Measurements from ENCODE around the gene LY6G6F. TPM values are rescaled to one million over a fixed set of nuclear protein-coding genes. Genes with fewer than 3 reads are reported as not detected.
A peak's percentile ranks its signal among the peaks of the same experiment; 100 is the strongest.

Gene LY6G6F
- total and polyA plus RNA-seq, 4 donors, result not detected

DNA sequence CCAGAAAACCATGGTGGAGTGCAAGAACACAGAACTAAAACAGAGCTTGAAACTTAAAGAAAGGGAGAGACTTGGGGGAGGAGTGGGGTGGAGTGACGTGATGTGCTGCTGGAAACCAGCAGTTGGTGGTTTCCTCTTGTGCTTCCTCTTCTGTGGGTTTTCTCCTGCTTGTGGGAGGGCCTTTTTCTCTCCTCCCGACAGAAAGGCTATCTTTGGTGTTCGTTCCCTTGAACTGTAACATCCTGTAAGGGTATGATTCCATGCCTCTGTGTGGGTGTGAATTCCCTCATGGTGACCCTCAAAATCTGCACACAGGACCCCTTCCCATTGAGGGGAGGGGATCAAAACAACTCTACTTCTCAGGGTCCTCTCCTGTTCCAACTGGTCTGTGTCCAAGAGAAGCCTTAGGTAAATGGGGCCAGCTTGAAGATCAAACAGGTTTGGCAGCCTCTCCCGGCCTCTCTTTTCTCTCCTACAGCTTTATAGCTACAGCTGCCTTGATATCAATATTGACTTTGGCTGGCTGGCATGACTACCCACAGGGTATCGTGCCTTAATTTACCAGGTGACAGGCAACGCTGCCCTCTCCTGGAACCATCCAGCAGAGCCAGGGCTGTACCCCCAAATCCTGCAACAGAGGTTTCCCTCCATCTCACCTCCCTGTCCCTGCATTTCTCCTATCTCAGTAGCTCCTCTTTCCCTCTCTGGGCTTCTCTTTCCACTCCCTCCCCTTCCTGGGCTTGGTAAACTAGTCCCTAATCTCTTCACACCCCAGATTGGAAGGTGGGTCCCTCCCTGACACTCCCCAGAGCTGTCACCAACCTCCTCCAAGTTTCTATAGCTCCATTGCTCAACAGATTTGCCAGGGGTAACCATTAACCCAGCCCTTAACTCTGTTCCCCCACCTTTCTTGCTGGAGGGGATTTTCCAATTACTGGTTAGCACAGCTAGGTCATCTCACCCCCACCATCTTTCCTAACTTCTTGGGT, 31.6 kb downstream of the LY6G6F start:
- Histone ChIP-seq H3K27me3 (ENCODE audit: control insufficient read depth in 1 of 2, insufficient read depth in 2 of 2, low read length in 1 of 2) (no peaks in the 10 kb centered on the region), H3K4me3 (ENCODE audit: low read length in 2 of 2) (no peak overlapping the region), H3K27ac (ENCODE audit: low read depth in 1 of 2, low read length in 2 of 2) (no peak overlapping the region), H3K36me3 (ENCODE audit: control insufficient read depth in 1 of 2, insufficient read depth in 2 of 2, low read length in 1 of 2) (peaks cover 2% of the 10 kb centered on the region in 2 donors), H3K4me1 (ENCODE audit: control insufficient read depth in 1 of 2, insufficient read depth in 2 of 2, low read length in 2 of 2) (no peaks in the 10 kb centered on the region), H3K9me3 (ENCODE audit: control insufficient read depth, low read length) (no peaks in the 10 kb centered on the region)
- ATAC-seq (ENCODE audit: low FRiP score), result no peak
- WGBS, 2 donors, result 21 to 22% methylated on average over 6 of the region's 6 CpGs
- intact Hi-C loops (cut with DNase I), result loop anchor here (5.0 kb wide), 2 partner anchors 54 to 59 kb away; partner anchors contain the start of gene VARS1 (in 1 of the 2)
- DNase-seq, result peak in 1 of 2 donors; percentile 79

- no peaks in the 10 kb centered on the region for H3K27me3 ChIP-seq (ENCODE audit: control insufficient read depth in 1 of 2, insufficient read depth in 2 of 2, low read length in 1 of 2)
- no peak within 1 kb of the TSS for H3K27ac ChIP-seq (ENCODE audit: low read depth in 1 of 2, low read length in 2 of 2)
- DNase-seq (peak; percentile 99), ATAC-seq (ENCODE audit: low FRiP score) (peak; percentile 95)
- 0% methylated on average over 58 of the region's 58 CpGs for WGBS, 2 donors
- intact Hi-C loops (cut with DNase I), result loop anchor here (5.0 kb wide), 2 partner anchors 52 to 57 kb away; partner anchors contain the start of gene VARS1 (in 1 of the 2)
- H3K36me3 ChIP-seq (ENCODE audit: control insufficient read depth in 1 of 2, insufficient read depth in 2 of 2, low read length in 1 of 2), result no peaks in the 10 kb centered on the region
- no peaks in the 10 kb centered on the region for H3K4me1 ChIP-seq (ENCODE audit: control insufficient read depth in 1 of 2, insufficient read depth in 2 of 2, low read length in 2 of 2)
- H3K4me3 ChIP-seq (ENCODE audit: low read length in 2 of 2), result peak within 1 kb of the TSS; percentile 44 to 54
- H3K9me3 ChIP-seq (ENCODE audit: control insufficient read depth, low read length), result no peaks in the 10 kb centered on the region
Measured at GRCh38 chr6:31739639-31740396, 33.2 kb downstream of the LY6G6F start, which contains the start of gene MSH5. Gene MSH5, plus strand, starts transcription at chr6:31740005. Its CDS starts 462 bp downstream, at chr6:31740467.

GRCh38 chr6:31740397-31741223, 33.9 kb downstream of the LY6G6F start:
- 17 to 20% methylated on average over 29 of the region's 29 CpGs for WGBS, 2 donors
- peak in 1 of 2 donors; percentile 74 for DNase-seq
- H3K4me1 ChIP-seq (ENCODE audit: control insufficient read depth in 1 of 2, insufficient read depth in 2 of 2, low read length in 2 of 2), result no peaks in the 10 kb centered on the region
- no peaks in the 10 kb centered on the region for H3K9me3 ChIP-seq (ENCODE audit: control insufficient read depth, low read length)
- H3K27ac ChIP-seq (ENCODE audit: low read depth in 1 of 2, low read length in 2 of 2), result no peak overlapping the region
- H3K4me3 ChIP-seq (ENCODE audit: low read length in 2 of 2), result peak overlapping the region; percentile 44 to 54
- H3K36me3 ChIP-seq (ENCODE audit: control insufficient read depth in 1 of 2, insufficient read depth in 2 of 2, low read length in 1 of 2), result no peaks in the 10 kb centered on the region
- no peaks in the 10 kb centered on the region for H3K27me3 ChIP-seq (ENCODE audit: control insufficient read depth in 1 of 2, insufficient read depth in 2 of 2, low read length in 1 of 2)
- no peak for ATAC-seq (ENCODE audit: low FRiP score)
- intact Hi-C loops (cut with DNase I), result no loop called here

DNA sequence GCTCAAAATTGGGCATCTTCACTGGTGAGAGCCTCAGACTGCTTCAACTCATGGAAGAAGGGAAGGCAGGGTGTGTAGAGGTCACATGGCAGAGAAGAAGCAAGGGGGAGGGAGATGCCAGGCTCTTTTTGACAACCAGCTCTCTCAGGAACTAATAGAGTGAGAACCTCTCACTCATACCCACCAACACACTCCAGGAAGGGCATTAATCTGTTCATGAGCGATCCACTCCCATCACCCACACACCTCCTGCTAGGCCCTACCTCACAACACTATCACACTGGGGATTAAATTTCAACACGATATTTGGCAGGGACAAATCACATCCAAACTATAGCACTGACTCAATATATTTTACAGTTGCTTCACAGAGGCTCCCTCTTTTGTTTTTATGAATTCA, 35.1 kb downstream of the LY6G6F start:
- H3K36me3 ChIP-seq (ENCODE audit: control insufficient read depth in 1 of 2, insufficient read depth in 2 of 2, low read length in 1 of 2), result no peaks in the 10 kb centered on the region
- 87 to 89% methylated on average over 2 of the region's 2 CpGs for WGBS, 2 donors
- H3K27ac ChIP-seq (ENCODE audit: low read depth in 1 of 2, low read length in 2 of 2), result no peak overlapping the region
- ATAC-seq (ENCODE audit: low FRiP score) (no peak), DNase-seq (no peak)
- no peaks in the 10 kb centered on the region for H3K9me3 ChIP-seq (ENCODE audit: control insufficient read depth, low read length)
- intact Hi-C loops (cut with DNase I), result no loop called here
- H3K4me1 ChIP-seq (ENCODE audit: control insufficient read depth in 1 of 2, insufficient read depth in 2 of 2, low read length in 2 of 2), result no peaks in the 10 kb centered on the region
- no peaks in the 10 kb centered on the region for H3K27me3 ChIP-seq (ENCODE audit: control insufficient read depth in 1 of 2, insufficient read depth in 2 of 2, low read length in 1 of 2)
- H3K4me3 ChIP-seq (ENCODE audit: low read length in 2 of 2), result no peak overlapping the region

DNA sequence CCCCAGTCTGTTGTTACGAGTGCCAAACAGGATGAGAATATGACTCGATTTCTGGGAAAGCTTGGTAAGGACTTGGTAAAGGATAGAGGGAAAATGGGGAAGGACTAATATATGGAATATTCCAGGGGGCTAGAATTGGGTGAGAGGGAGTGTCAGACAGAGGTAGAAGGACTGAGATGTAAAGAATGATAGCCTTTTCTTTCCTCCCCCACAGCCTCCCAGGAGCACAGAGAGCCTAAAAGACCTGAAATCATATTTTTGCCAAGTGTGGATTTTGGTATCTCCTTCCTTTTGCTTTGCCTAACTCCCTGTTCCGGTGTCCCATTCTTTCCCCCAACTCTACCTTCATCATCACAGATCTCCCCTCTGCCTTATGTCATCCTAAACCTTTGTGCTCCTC, 36.2 kb downstream of the LY6G6F start:
- WGBS, 2 donors, result 91 to 94% methylated on average over 3 of the region's 3 CpGs
- ATAC-seq (ENCODE audit: low FRiP score) (no peak), DNase-seq (no peak)
- H3K9me3 ChIP-seq (ENCODE audit: control insufficient read depth, low read length), result no peaks in the 10 kb centered on the region
- H3K36me3 ChIP-seq (ENCODE audit: control insufficient read depth in 1 of 2, insufficient read depth in 2 of 2, low read length in 1 of 2), result no peaks in the 10 kb centered on the region
- no peak overlapping the region for H3K4me3 ChIP-seq (ENCODE audit: low read length in 2 of 2)
- H3K27ac ChIP-seq (ENCODE audit: low read depth in 1 of 2, low read length in 2 of 2), result no peak overlapping the region
- H3K4me1 ChIP-seq (ENCODE audit: control insufficient read depth in 1 of 2, insufficient read depth in 2 of 2, low read length in 2 of 2), result no peaks in the 10 kb centered on the region
- intact Hi-C loops (cut with DNase I), result no loop called here
- no peaks in the 10 kb centered on the region for H3K27me3 ChIP-seq (ENCODE audit: control insufficient read depth in 1 of 2, insufficient read depth in 2 of 2, low read length in 1 of 2)

- WGBS, 2 donors, result 59 to 68% methylated on average over 1 of the region's 1 CpG
- DNase-seq, result no peak
- ATAC-seq (ENCODE audit: low FRiP score), result no peak
- no peak overlapping the region for H3K4me3 ChIP-seq (ENCODE audit: low read length in 2 of 2)
- H3K9me3 ChIP-seq (ENCODE audit: control insufficient read depth, low read length), result no peaks in the 10 kb centered on the region
- no peak overlapping the region for H3K27ac ChIP-seq (ENCODE audit: low read depth in 1 of 2, low read length in 2 of 2)
- no peaks in the 10 kb centered on the region for H3K27me3 ChIP-seq (ENCODE audit: control insufficient read depth in 1 of 2, insufficient read depth in 2 of 2, low read length in 1 of 2)
- no peaks in the 10 kb centered on the region for H3K36me3 ChIP-seq (ENCODE audit: control insufficient read depth in 1 of 2, insufficient read depth in 2 of 2, low read length in 1 of 2)
- no peaks in the 10 kb centered on the region for H3K4me1 ChIP-seq (ENCODE audit: control insufficient read depth in 1 of 2, insufficient read depth in 2 of 2, low read length in 2 of 2)
- intact Hi-C loops (cut with DNase I), result no loop called here
Measured at GRCh38 chr6:31744422-31744821, 37.8 kb downstream of the LY6G6F start.

- H3K27me3 ChIP-seq (ENCODE audit: control insufficient read depth in 1 of 2, insufficient read depth in 2 of 2, low read length in 1 of 2), result no peaks in the 10 kb centered on the region
- intact Hi-C loops (cut with DNase I), result no loop called here
- 93 to 95% methylated on average over 8 of the region's 8 CpGs for WGBS, 2 donors
- no peak overlapping the region for H3K4me3 ChIP-seq (ENCODE audit: low read length in 2 of 2)
- no peak for ATAC-seq (ENCODE audit: low FRiP score)
- no peaks in the 10 kb centered on the region for H3K36me3 ChIP-seq (ENCODE audit: control insufficient read depth in 1 of 2, insufficient read depth in 2 of 2, low read length in 1 of 2)
- no peak overlapping the region for H3K27ac ChIP-seq (ENCODE audit: low read depth in 1 of 2, low read length in 2 of 2)
- no peaks in the 10 kb centered on the region for H3K4me1 ChIP-seq (ENCODE audit: control insufficient read depth in 1 of 2, insufficient read depth in 2 of 2, low read length in 2 of 2)
- no peaks in the 10 kb centered on the region for H3K9me3 ChIP-seq (ENCODE audit: control insufficient read depth, low read length)
- DNase-seq, result no peak
Measured at GRCh38 chr6:31749301-31750036, 42.8 kb downstream of the LY6G6F start.
